NCI-H460 (cell line): ENCODE results near the gene ECI2. TPM values are rescaled to one million over a fixed set of nuclear protein-coding genes. Genes with fewer than 3 reads are reported as not detected.

Source experiments
- total RNA-seq: library from RNA; depleted of rRNA; stranded (reverse); fragments of >200 nt; shearing (Covaris generic); gene quantifications from 2 replicates; pipeline ENCODE4 v1.2.3, GENCODE V29; 2014; rRNA removed

The ECI2 gene
- total RNA-seq, 1 experiment from 2014 or later: 58.8 TPM

Other genes starting within 250 kb of the ECI2 start
- gene FAM217A, start 56.4 kb downstream of the ECI2 start, total RNA-seq: not detected in 2 replicates